ENCODE data around the gene RANBP1.

GRCh38 chr22:20164863-20165262, 49.0 kb downstream of the RANBP1 start:
- no peak for TF ChIP-seq CTCF (IDR thresholded peaks at IDR 0.05 in 2 of 3, conservative IDR thresholded peaks at IDR 0.05 in 1 of 3; ENCODE audit: insufficient read depth in 2 of 3, low read depth in 1 of 3, low read length in 3 of 3)
- TF ChIP-seq FOXK2 (conservative IDR thresholded peaks at IDR 0.05 in 1 of 2, IDR thresholded peaks at IDR 0.05 in 1 of 2; ENCODE audit: low read depth in 2 of 2) = no peak
- TF ChIP-seq SNAPC5 (CRISPR knock-in tag; IDR thresholded peaks at IDR 0.05) = no peak
- TF ChIP-seq ZNF431 (CRISPR knock-in tag; IDR thresholded peaks at IDR 0.05) = no peak
- no peak for TF ChIP-seq ARID3A (IDR thresholded peaks at IDR 0.05; ENCODE audit: borderline replicate concordance, low read depth, low read length)
- no peak for TF ChIP-seq ETS1 (conservative IDR thresholded peaks at IDR 0.05; ENCODE audit: control insufficient read depth, low read depth, low read length)
- TF ChIP-seq RCOR1 (IDR thresholded peaks at IDR 0.05; ENCODE audit: borderline replicate concordance in 1 of 2, low read depth in 2 of 2, low read length in 2 of 2) = no peak
- TF ChIP-seq ZBTB33 (CRISPR knock-in tag; IDR thresholded peaks at IDR 0.05) = no peak

All from K562 (cell line).